ENCODE data around the gene ROBO2. TPM values are rescaled to one million over a fixed set of nuclear protein-coding genes. Genes with fewer than 3 reads are reported as not detected.

ROBO2 gene
- total and polyA plus RNA-seq, 2 donors from 2014 or later: 1.3 to 1.6 TPM

- intact Hi-C loops (cut with DNase I): no loop called here
- Histone ChIP-seq H3K9ac (ENCODE audit: low read length in 3 of 3) (no peak overlapping the region), H3K4me3 (ENCODE audit: low read length in 3 of 3) (no peak overlapping the region), H3K9me3 (ENCODE audit: control insufficient read depth in 2 of 3, insufficient read depth in 1 of 3, low read length in 3 of 3) (no peaks in the 10 kb centered on the region), H3K4me1 (ENCODE audit: control insufficient read depth in 2 of 3, insufficient read depth in 2 of 3, low read depth in 1 of 3, low read length in 3 of 3) (no peaks in the 10 kb centered on the region), H3K36me3 (ENCODE audit: control insufficient read depth in 2 of 3, insufficient read depth in 3 of 3, low read length in 3 of 3) (no peaks in the 10 kb centered on the region), H3K27ac (ENCODE audit: low read depth in 2 of 2, low read length in 2 of 2) (no peak overlapping the region), H3K27me3 (ENCODE audit: control insufficient read depth, insufficient read depth, low read length) (no peaks in the 10 kb centered on the region)
- DNase-seq (peak in 1 of 5 donors; percentile 14), FAIRE-seq (no peak)
- TF ChIP-seq CTCF (IDR thresholded peaks at IDR 0.05; ENCODE audit: borderline replicate concordance, extremely low read depth, insufficient read depth): no peak
Observed at GRCh38 chr3:77588863-77589262, 549.0 kb downstream of the ROBO2 start.

GRCh38 chr3:77590191-77590590 is 550.3 kb downstream of the ROBO2 start:
- no peak overlapping the region for H3K27ac ChIP-seq (ENCODE audit: low read depth in 2 of 2, low read length in 2 of 2)
- no peaks in the 10 kb centered on the region for H3K36me3 ChIP-seq (ENCODE audit: control insufficient read depth in 2 of 3, insufficient read depth in 3 of 3, low read length in 3 of 3)
- H3K27me3 ChIP-seq (ENCODE audit: control insufficient read depth, insufficient read depth, low read length): no peaks in the 10 kb centered on the region
- H3K4me1 ChIP-seq (ENCODE audit: control insufficient read depth in 2 of 3, insufficient read depth in 2 of 3, low read depth in 1 of 3, low read length in 3 of 3): no peaks in the 10 kb centered on the region
- no peak for TF ChIP-seq CTCF (IDR thresholded peaks at IDR 0.05; ENCODE audit: borderline replicate concordance, extremely low read depth, insufficient read depth)
- H3K9ac ChIP-seq (ENCODE audit: low read length in 3 of 3): no peak overlapping the region
- FAIRE-seq (no peak), DNase-seq (no peak)
- no peak overlapping the region for H3K4me3 ChIP-seq (ENCODE audit: low read length in 3 of 3)
- no peaks in the 10 kb centered on the region for H3K9me3 ChIP-seq (ENCODE audit: control insufficient read depth in 2 of 3, insufficient read depth in 1 of 3, low read length in 3 of 3)
- intact Hi-C loops (cut with DNase I): no loop called here

- FAIRE-seq (no peak), DNase-seq (no peak)
- no peak for TF ChIP-seq CTCF (IDR thresholded peaks at IDR 0.05; ENCODE audit: borderline replicate concordance, extremely low read depth, insufficient read depth)
- no peak overlapping the region for H3K9ac ChIP-seq (ENCODE audit: low read length in 3 of 3)
- intact Hi-C loops (cut with DNase I): no loop called here
- no peaks in the 10 kb centered on the region for H3K9me3 ChIP-seq (ENCODE audit: control insufficient read depth in 2 of 3, insufficient read depth in 1 of 3, low read length in 3 of 3)
- H3K4me3 ChIP-seq (ENCODE audit: low read length in 3 of 3): no peak overlapping the region
- H3K36me3 ChIP-seq (ENCODE audit: control insufficient read depth in 2 of 3, insufficient read depth in 3 of 3, low read length in 3 of 3): no peaks in the 10 kb centered on the region
- no peaks in the 10 kb centered on the region for H3K4me1 ChIP-seq (ENCODE audit: control insufficient read depth in 2 of 3, insufficient read depth in 2 of 3, low read depth in 1 of 3, low read length in 3 of 3)
- no peaks in the 10 kb centered on the region for H3K27me3 ChIP-seq (ENCODE audit: control insufficient read depth, insufficient read depth, low read length)
- no peak overlapping the region for H3K27ac ChIP-seq (ENCODE audit: low read depth in 2 of 2, low read length in 2 of 2)
Observed at GRCh38 chr3:77595371-77595870, 555.5 kb downstream of the ROBO2 start.

DNA sequence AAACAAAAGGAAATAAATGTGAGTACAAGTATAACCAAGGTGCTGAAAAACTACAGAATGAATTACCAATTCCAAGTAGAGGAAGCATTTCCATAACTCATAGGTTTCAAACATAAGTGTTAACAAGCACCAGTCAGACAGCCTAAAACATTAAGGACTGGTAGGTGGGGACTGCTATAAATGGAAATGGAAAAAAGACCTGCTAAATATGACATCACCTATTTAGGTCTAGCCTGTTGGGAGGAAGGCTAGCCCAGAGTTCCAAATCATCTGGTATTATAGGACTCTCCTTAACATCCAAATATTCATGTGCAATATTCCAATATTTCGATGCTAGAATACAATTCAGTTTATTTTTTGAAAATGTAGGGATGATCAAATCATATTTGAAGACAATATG is 560.0 kb downstream of the ROBO2 start:
- no peak overlapping the region for H3K9ac ChIP-seq (ENCODE audit: low read length in 3 of 3)
- DNase-seq: no peak
- no peaks in the 10 kb centered on the region for H3K36me3 ChIP-seq (ENCODE audit: control insufficient read depth in 2 of 3, insufficient read depth in 3 of 3, low read length in 3 of 3)
- H3K4me1 ChIP-seq (ENCODE audit: control insufficient read depth in 2 of 3, insufficient read depth in 2 of 3, low read depth in 1 of 3, low read length in 3 of 3): no peaks in the 10 kb centered on the region
- FAIRE-seq: no peak
- no peak for TF ChIP-seq CTCF (IDR thresholded peaks at IDR 0.05; ENCODE audit: borderline replicate concordance, extremely low read depth, insufficient read depth)
- H3K27me3 ChIP-seq (ENCODE audit: control insufficient read depth, insufficient read depth, low read length): no peaks in the 10 kb centered on the region
- intact Hi-C loops (cut with DNase I): no loop called here
- no peak overlapping the region for H3K27ac ChIP-seq (ENCODE audit: low read depth in 2 of 2, low read length in 2 of 2)
- no peak overlapping the region for H3K4me3 ChIP-seq (ENCODE audit: low read length in 3 of 3)
- no peaks in the 10 kb centered on the region for H3K9me3 ChIP-seq (ENCODE audit: control insufficient read depth in 2 of 3, insufficient read depth in 1 of 3, low read length in 3 of 3)
